ENCODE results near the gene EEF2. TPM values are rescaled to one million over a fixed set of nuclear protein-coding genes. Genes with fewer than 3 reads are reported as not detected.

The EEF2 gene
- total and polyA plus RNA-seq, 2 experiments from 2014 or later, result 316 to 2,849 TPM

DNA sequence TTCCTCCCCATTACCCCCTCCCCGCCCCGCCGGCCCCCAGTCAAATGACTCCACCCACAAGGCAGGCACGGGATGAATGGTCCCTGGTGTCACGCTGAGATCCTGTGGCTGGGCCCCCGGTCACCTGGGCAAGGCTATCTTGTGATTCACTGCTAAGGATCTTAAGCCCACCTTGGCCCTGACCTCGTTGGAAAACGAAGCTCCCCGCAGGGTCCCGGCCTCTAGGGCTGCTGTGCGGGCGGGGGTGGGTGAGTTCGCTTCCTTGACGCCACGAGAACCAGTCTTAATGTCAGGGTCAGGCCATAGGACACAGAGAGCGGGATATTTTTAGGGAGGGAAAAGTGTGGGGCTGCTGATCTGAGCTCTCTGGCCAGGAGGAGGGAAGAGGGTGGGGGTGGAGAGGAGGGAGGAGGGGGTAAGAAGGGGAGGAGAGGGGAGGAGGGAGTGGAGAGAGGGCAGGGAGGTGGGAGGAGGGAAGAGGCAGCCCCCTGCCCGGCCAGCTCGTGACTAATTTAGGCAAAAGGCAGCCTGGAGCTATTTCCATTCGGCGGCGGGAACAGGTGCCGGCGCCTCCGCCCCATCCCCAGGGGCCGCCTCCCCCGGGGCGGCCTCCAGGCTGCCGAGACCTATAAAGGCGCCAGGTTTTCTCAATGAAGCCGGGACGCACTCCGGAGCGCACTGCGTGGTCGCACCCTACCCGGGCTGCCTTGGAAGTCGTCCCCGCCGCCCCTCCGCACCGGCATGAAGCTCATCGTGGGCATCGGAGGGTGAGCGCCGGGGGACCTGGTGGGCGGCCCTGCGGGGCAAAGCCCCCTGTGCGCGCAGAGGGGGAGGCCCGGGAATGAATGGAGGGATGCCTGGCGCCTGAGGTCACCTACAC, 52.1 kb downstream of the EEF2 start, which contains the start of gene NMRK2:
Gene NMRK2, plus strand, starts transcription at position 139 of the 880 bp plus-strand sequence. Its CDS starts 603 bp downstream, at position 742.
- H3K27me3 ChIP-seq, result no peaks in the 10 kb centered on the region
- peak in 1 of 2 donors; percentile 77 for DNase-seq (ENCODE audit: low read depth in 1 of 2, low spot score in 1 of 2)
- H3K4me3 ChIP-seq, result peak within 1 kb of the TSS; percentile 25
- peak within 1 kb of the TSS; percentile 87 for H3K27ac ChIP-seq
- H3K9me3 ChIP-seq (ENCODE audit: low read depth), result no peaks in the 10 kb centered on the region
- H3K4me1 ChIP-seq (ENCODE audit: low read depth), result peaks cover 3% of the 10 kb centered on the region
- TF ChIP-seq, protein P1, sequence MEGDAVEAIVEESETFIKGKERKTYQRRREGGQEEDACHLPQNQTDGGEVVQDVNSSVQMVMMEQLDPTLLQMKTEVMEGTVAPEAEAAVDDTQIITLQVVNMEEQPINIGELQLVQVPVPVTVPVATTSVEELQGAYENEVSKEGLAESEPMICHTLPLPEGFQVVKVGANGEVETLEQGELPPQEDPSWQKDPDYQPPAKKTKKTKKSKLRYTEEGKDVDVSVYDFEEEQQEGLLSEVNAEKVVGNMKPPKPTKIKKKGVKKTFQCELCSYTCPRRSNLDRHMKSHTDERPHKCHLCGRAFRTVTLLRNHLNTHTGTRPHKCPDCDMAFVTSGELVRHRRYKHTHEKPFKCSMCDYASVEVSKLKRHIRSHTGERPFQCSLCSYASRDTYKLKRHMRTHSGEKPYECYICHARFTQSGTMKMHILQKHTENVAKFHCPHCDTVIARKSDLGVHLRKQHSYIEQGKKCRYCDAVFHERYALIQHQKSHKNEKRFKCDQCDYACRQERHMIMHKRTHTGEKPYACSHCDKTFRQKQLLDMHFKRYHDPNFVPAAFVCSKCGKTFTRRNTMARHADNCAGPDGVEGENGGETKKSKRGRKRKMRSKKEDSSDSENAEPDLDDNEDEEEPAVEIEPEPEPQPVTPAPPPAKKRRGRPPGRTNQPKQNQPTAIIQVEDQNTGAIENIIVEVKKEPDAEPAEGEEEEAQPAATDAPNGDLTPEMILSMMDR (IDR thresholded peaks at IDR 0.05; ENCODE audit: low read depth, low read length), result no peak
- H3K36me3 ChIP-seq, result no peaks in the 10 kb centered on the region

DNA sequence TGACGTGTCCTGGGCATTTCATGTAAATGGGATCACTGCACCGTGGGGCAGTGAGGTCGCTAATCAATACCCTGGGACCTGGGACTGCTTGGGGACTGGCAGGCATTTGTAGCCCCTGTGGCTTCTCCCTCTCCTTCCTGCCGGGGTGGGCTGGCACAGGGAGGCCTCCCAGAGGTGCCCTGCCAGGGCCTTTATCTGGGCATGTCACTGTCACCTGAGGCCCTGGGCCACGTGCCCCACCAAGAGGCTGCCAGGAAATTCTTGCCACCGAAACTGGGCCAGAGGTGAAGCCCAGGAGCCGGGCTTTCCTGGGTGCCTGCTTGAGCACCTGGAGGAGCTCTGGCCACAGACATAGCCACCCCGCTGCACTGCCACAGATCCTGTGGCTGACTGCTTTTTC, 54.2 kb downstream of the EEF2 start:
- DNase-seq (ENCODE audit: low read depth in 1 of 2, low spot score in 1 of 2), result no peak
- Histone ChIP-seq H3K4me1 (ENCODE audit: low read depth) (peaks cover 3% of the 10 kb centered on the region), H3K27ac (peak overlapping the region; percentile 62), H3K9me3 (ENCODE audit: low read depth) (no peaks in the 10 kb centered on the region), H3K36me3 (no peaks in the 10 kb centered on the region), H3K4me3 (no peak overlapping the region), H3K27me3 (no peaks in the 10 kb centered on the region)
- TF ChIP-seq, protein P1 (IDR thresholded peaks at IDR 0.05; ENCODE audit: low read depth, low read length), result no peak

Other genes with a start within 250 kb of the EEF2 start
- gene APBA3, start 223.8 kb downstream of the EEF2 start, total RNA-seq, result 39.9 and 49.4 TPM in 2 replicates
- 29.4 and 34.3 TPM in 2 replicates for gene APBA3, start 223.8 kb downstream of the EEF2 start, polyA plus RNA-seq
- gene MRPL54, start 222.8 kb downstream of the EEF2 start, total RNA-seq, result 37.9 and 57.8 TPM in 2 replicates
- gene MRPL54, start 222.8 kb downstream of the EEF2 start, polyA plus RNA-seq, result 81.5 and 91.2 TPM in 2 replicates
- not detected in 2 replicates for gene RAX2, start 213.2 kb downstream of the EEF2 start, total RNA-seq
- not detected in 2 replicates for gene RAX2, start 213.2 kb downstream of the EEF2 start, polyA plus RNA-seq
- 4.9 and 6.9 TPM in 2 replicates for gene MATK, start 199.1 kb downstream of the EEF2 start, total RNA-seq
- 4.8 and 7.4 TPM in 2 replicates for gene MATK, start 199.1 kb downstream of the EEF2 start, polyA plus RNA-seq
- gene ZFR2, start 116.4 kb downstream of the EEF2 start, total RNA-seq, result 18.8 and 24.2 TPM in 2 replicates
- 43.0 and 44.7 TPM in 2 replicates for gene ZFR2, start 116.4 kb downstream of the EEF2 start, polyA plus RNA-seq
- gene ATCAY, start 104.8 kb downstream of the EEF2 start, total RNA-seq, result 0.15 and 0.25 TPM in 2 replicates
- gene ATCAY, start 104.8 kb downstream of the EEF2 start, polyA plus RNA-seq, result 0.29 and 0.40 TPM in 2 replicates
- gene NMRK2, start 52.4 kb downstream of the EEF2 start, total RNA-seq, result 32.9 and 46.5 TPM in 2 replicates
- gene NMRK2, start 52.4 kb downstream of the EEF2 start, polyA plus RNA-seq, result 34.3 and 39.4 TPM in 2 replicates
- gene DAPK3, start 14.4 kb downstream of the EEF2 start, total RNA-seq, result 133 and 157 TPM in 2 replicates
- 72.1 and 90.2 TPM in 2 replicates for gene DAPK3, start 14.4 kb downstream of the EEF2 start, polyA plus RNA-seq
- gene PIAS4, start 22.3 kb upstream of the EEF2 start, total RNA-seq, result 32.6 and 35.4 TPM in 2 replicates
- 9.6 and 11.3 TPM in 2 replicates for gene PIAS4, start 22.3 kb upstream of the EEF2 start, polyA plus RNA-seq
- gene ZBTB7A, start 81.4 kb upstream of the EEF2 start, total RNA-seq, result 14.6 and 20.5 TPM in 2 replicates
- gene ZBTB7A, start 81.4 kb upstream of the EEF2 start, polyA plus RNA-seq, result 17.2 and 18.6 TPM in 2 replicates
- gene MAP2K2, start 138.7 kb upstream of the EEF2 start, total RNA-seq, result 220 and 240 TPM in 2 replicates
- 217 and 219 TPM in 2 replicates for gene MAP2K2, start 138.7 kb upstream of the EEF2 start, polyA plus RNA-seq
- not detected in 2 replicates for gene CREB3L3, start 168.2 kb upstream of the EEF2 start, total RNA-seq
- gene CREB3L3, start 168.2 kb upstream of the EEF2 start, polyA plus RNA-seq, result not detected in 2 replicates
- gene SIRT6, start 197.1 kb upstream of the EEF2 start, total RNA-seq, result 29.5 and 34.2 TPM in 2 replicates
- 8.8 and 11.3 TPM in 2 replicates for gene SIRT6, start 197.1 kb upstream of the EEF2 start, polyA plus RNA-seq
- gene ANKRD24, start 197.2 kb upstream of the EEF2 start, total RNA-seq, result 4.6 and 7.4 TPM in 2 replicates
- 3.5 and 6.2 TPM in 2 replicates for gene ANKRD24, start 197.2 kb upstream of the EEF2 start, polyA plus RNA-seq
- gene EBI3, start 244.1 kb upstream of the EEF2 start, total RNA-seq, result not detected in 2 replicates
- 0.44 TPM in 1 of 2 replicates, not detected in the other for gene EBI3, start 244.1 kb upstream of the EEF2 start, polyA plus RNA-seq